Posterior vena cava (tissue), 2 donors: Measurements from ENCODE around the gene LRRC14B. TPM values are rescaled to one million over a fixed set of nuclear protein-coding genes. Genes with fewer than 3 reads are reported as not detected.

Experiments
- DNase-seq: peaks from one replicate; pipeline ENCODE4 v3.0.0-alpha.2; 2020; ENCODE audit warnings: low spot score
- intact Hi-C, 2 donors: fragments of 100-400 bp; cut with DNase I; formaldehyde crosslinking; loops; one replicate each; pipeline versions ENCODE4 v1.14.1 to v1.14.2; 2022 to 2023
- total RNA-seq, 2 donors: library from RNA; stranded (reverse); fragmentation: NEBNext Ultra II Directional; extraction: Animal tissue kit (Norgen Biotek cat#: 25700); gene quantifications; one replicate each; pipeline ENCODE4 v1.2.1, GENCODE V29; 2021
- donor health status: DM: yes; HTN: yes; CAD: no.
- donor health status: DM: yes; HTN: yes; CAD: no.

Gene LRRC14B
- total RNA-seq, 2 donors from 2014 or later, result not detected

- intact Hi-C loops, result no loop called here
- peak; percentile 30 for DNase-seq
These were observed 32.4 kb upstream of the LRRC14B start for GRCh38 chr5:158807-159447.

- intact Hi-C loops, result loop anchor here in 1 of 2 donors (5.0 kb wide), 1 partner anchor 1563 kb away; no protein-coding TSS in a partner anchor
These were observed 31.7 kb upstream of the LRRC14B start for GRCh38 chr5:159448-160172.

GRCh38 chr5:160173-160510 is 31.2 kb upstream of the LRRC14B start:
- DNase-seq, result no peak
- intact Hi-C loops, result loop anchor here in 1 of 2 donors (5.0 kb wide), 1 partner anchor 1562 kb away; no protein-coding TSS in a partner anchor

More at GRCh38 chr5:159448-160172, 31.7 kb upstream of the LRRC14B start:
- peak; percentile 55 for DNase-seq

GRCh38 chr5:160921-161802 is 30.1 kb upstream of the LRRC14B start:
- intact Hi-C loops, result loop anchor here in 1 of 2 donors (5.0 kb wide), 1 partner anchor 1561 kb away; no protein-coding TSS in a partner anchor
- peak; percentile 45 for DNase-seq

- DNase-seq, result peak; percentile 70
- intact Hi-C loops, result loop anchor here in 1 of 2 donors (5.0 kb wide), 1 partner anchor 1561 kb away; no protein-coding TSS in a partner anchor
These were observed 29.5 kb upstream of the LRRC14B start for GRCh38 chr5:161803-162110.

- intact Hi-C loops, result loop anchor here in 1 of 2 donors (5.0 kb wide), 1 partner anchor 1560 kb away; no protein-coding TSS in a partner anchor
- DNase-seq, result no peak
These were observed 29.1 kb upstream of the LRRC14B start for GRCh38 chr5:162190-162564.

GRCh38 chr5:162565-163337 is 28.5 kb upstream of the LRRC14B start:
- intact Hi-C loops, result loop anchor here in 1 of 2 donors (5.0 kb wide), 1 partner anchor 1560 kb away; no protein-coding TSS in a partner anchor
- peak; percentile 62 for DNase-seq

GRCh38 chr5:163338-163620 is 28.0 kb upstream of the LRRC14B start:
- intact Hi-C loops, result loop anchor here in 1 of 2 donors (5.0 kb wide), 1 partner anchor 1559 kb away; no protein-coding TSS in a partner anchor
- peak; percentile 76 for DNase-seq

GRCh38 chr5:163841-164240 is 27.5 kb upstream of the LRRC14B start:
- intact Hi-C loops, result loop anchor here in 1 of 2 donors (2.0 to 5.0 kb wide), 2 partner anchors 37 to 1558 kb away; no protein-coding TSS in a partner anchor
- peak; percentile 45 for DNase-seq

- peak; percentile 48 for DNase-seq
- intact Hi-C loops, result loop anchor here in 1 of 2 donors (2.0 to 5.0 kb wide), 2 partner anchors 37 to 1558 kb away; no protein-coding TSS in a partner anchor
These were observed 27.1 kb upstream of the LRRC14B start for GRCh38 chr5:164244-164643.

- peak; percentile 26 for DNase-seq
- intact Hi-C loops, result loop anchor here in 1 of 2 donors (2.0 to 5.0 kb wide), 2 partner anchors 36 to 1558 kb away; no protein-coding TSS in a partner anchor
These were observed 26.5 kb upstream of the LRRC14B start for GRCh38 chr5:164783-165182.

GRCh38 chr5:166441-167372 is 24.6 kb upstream of the LRRC14B start:
- DNase-seq, result peak; percentile 71

GRCh38 chr5:167511-167910 is 23.8 kb upstream of the LRRC14B start:
- intact Hi-C loops, result no loop called here
- DNase-seq, result peak; percentile 77

More at GRCh38 chr5:166441-167372, 24.6 kb upstream of the LRRC14B start:
- intact Hi-C loops, result no loop called here

- intact Hi-C loops, result no loop called here
- DNase-seq, result peak; percentile 67
These were observed 23.2 kb upstream of the LRRC14B start for GRCh38 chr5:167982-168660.

- intact Hi-C loops, result no loop called here
- DNase-seq, result peak; percentile 90
These were observed 22.1 kb upstream of the LRRC14B start for GRCh38 chr5:169071-169727.

GRCh38 chr5:169728-170094 is 21.6 kb upstream of the LRRC14B start:
- peak; percentile 68 for DNase-seq
- intact Hi-C loops, result no loop called here
